KMS-11 (cell line): ENCODE measurements around the gene WDR41.

ENCODE experiments used
- H2AFZ ChIP-seq: fragments of 200-600 bp; sonication (generic); 2 replicates; pipeline ENCODE4 v1.6.1; 2016; ENCODE audit warnings: antibody characterized with exemption, mixed run types, low read depth
- H3K27ac ChIP-seq: fragments of 200-600 bp; sonication (generic); 2 replicates; pipeline ENCODE4 v1.6.1; 2016; ENCODE audit warnings: mild to moderate bottlenecking, mixed run types
- H3K27me3 ChIP-seq: fragments of 200-600 bp; sonication (generic); 2 replicates; pipeline ENCODE4 v1.6.1; 2017; ENCODE audit warnings: mild to moderate bottlenecking, low read depth, mixed run types, moderate library complexity; ENCODE audit not compliant: insufficient read depth
- H3K36me3 ChIP-seq: fragments of 200-600 bp; sonication (generic); 2 replicates; pipeline ENCODE4 v1.6.1; 2017; ENCODE audit warnings: mild to moderate bottlenecking, mixed run types; ENCODE audit not compliant: insufficient read depth
- H3K4me1 ChIP-seq: fragments of 200-600 bp; sonication (generic); 2 replicates; pipeline ENCODE4 v1.6.1; 2016; ENCODE audit warnings: mild to moderate bottlenecking, low read depth, mixed run types; ENCODE audit not compliant: poor library complexity, severe bottlenecking
- H3K4me2 ChIP-seq: fragments of 200-600 bp; sonication (generic); 2 replicates; pipeline ENCODE4 v1.7.0; 2016; ENCODE audit warnings: mild to moderate bottlenecking, mixed run types
- H3K4me3 ChIP-seq: fragments of 200-600 bp; sonication (generic); IDR thresholded peaks from 2 replicates; pipeline ENCODE4 v1.6.1; 2017; ENCODE audit warnings: low read depth, low read length, mixed read lengths; ENCODE audit not compliant: insufficient read depth
- H3K79me2 ChIP-seq: fragments of 200-600 bp; sonication (generic); 2 replicates; pipeline ENCODE4 v1.6.1; 2016; ENCODE audit warnings: low read depth, mixed run types; ENCODE audit not compliant: insufficient read depth
- H3K9ac ChIP-seq: fragments of 200-600 bp; sonication (generic); 2 replicates; pipeline ENCODE4 v1.6.1; 2016; ENCODE audit warnings: mild to moderate bottlenecking, mixed run types
- H4K20me1 ChIP-seq: fragments of 200-600 bp; sonication (generic); 2 replicates; pipeline ENCODE4 v1.6.1; 2016; ENCODE audit warnings: mild to moderate bottlenecking, mixed run types; ENCODE audit not compliant: insufficient read depth
- CTCF ChIP-seq: fragments of 200-600 bp; sonication (generic); conservative IDR thresholded peaks from 2 replicates; pipeline ENCODE4 v1.6.1; 2017; ENCODE audit warnings: low read depth, mild to moderate bottlenecking, antibody characterized with exemption, low read length, moderate library complexity, mixed read lengths

The WDR41 gene

GRCh38 chr5:77428526-77428925 is 63.6 kb downstream of the WDR41 start:
- no peak overlapping the region for H2AFZ ChIP-seq
- H4K20me1 ChIP-seq, result no peaks in the 10 kb centered on the region
- H3K4me3 ChIP-seq, result no peak overlapping the region
- H3K9ac ChIP-seq, result no peak overlapping the region
- TF ChIP-seq CTCF, result no peak
- no peaks in the 10 kb centered on the region for H3K79me2 ChIP-seq
- H3K36me3 ChIP-seq, result no peaks in the 10 kb centered on the region
- H3K4me1 ChIP-seq, result no peaks in the 10 kb centered on the region
- no peak overlapping the region for H3K27ac ChIP-seq
- no peak overlapping the region for H3K4me2 ChIP-seq
- no peaks in the 10 kb centered on the region for H3K27me3 ChIP-seq

GRCh38 chr5:77427998-77428397 is 64.1 kb downstream of the WDR41 start:
- no peaks in the 10 kb centered on the region for H3K36me3 ChIP-seq
- H3K4me2 ChIP-seq, result no peak overlapping the region
- H3K9ac ChIP-seq, result no peak overlapping the region
- H3K27me3 ChIP-seq, result no peaks in the 10 kb centered on the region
- H3K4me3 ChIP-seq, result no peak overlapping the region
- TF ChIP-seq CTCF, result no peak
- H3K27ac ChIP-seq, result no peak overlapping the region
- no peaks in the 10 kb centered on the region for H3K79me2 ChIP-seq
- no peaks in the 10 kb centered on the region for H3K4me1 ChIP-seq
- no peaks in the 10 kb centered on the region for H4K20me1 ChIP-seq
- H2AFZ ChIP-seq, result no peak overlapping the region

GRCh38 chr5:77426670-77427069 is 65.4 kb downstream of the WDR41 start:
- H3K27ac ChIP-seq, result no peak overlapping the region
- H3K36me3 ChIP-seq, result no peaks in the 10 kb centered on the region
- no peaks in the 10 kb centered on the region for H3K4me1 ChIP-seq
- no peak for TF ChIP-seq CTCF
- H3K9ac ChIP-seq, result no peak overlapping the region
- no peak overlapping the region for H2AFZ ChIP-seq
- no peaks in the 10 kb centered on the region for H3K27me3 ChIP-seq
- H3K4me2 ChIP-seq, result no peak overlapping the region
- H3K4me3 ChIP-seq, result no peak overlapping the region
- H3K79me2 ChIP-seq, result no peaks in the 10 kb centered on the region
- no peaks in the 10 kb centered on the region for H4K20me1 ChIP-seq

GRCh38 chr5:77425998-77426659 is 66.0 kb downstream of the WDR41 start:
- Histone ChIP-seq H3K4me3 (no peak overlapping the region), H3K27ac (no peak overlapping the region), H3K9ac (no peak overlapping the region), H3K36me3 (no peaks in the 10 kb centered on the region), H2AFZ (no peak overlapping the region), H3K4me1 (no peaks in the 10 kb centered on the region), H3K79me2 (no peaks in the 10 kb centered on the region), H3K4me2 (no peak overlapping the region), H4K20me1 (no peaks in the 10 kb centered on the region), H3K27me3 (no peaks in the 10 kb centered on the region)
- TF ChIP-seq CTCF, result no peak
